A172 (cell line): ENCODE measurements around the gene KIAA1217. TPM values are rescaled to one million over a fixed set of nuclear protein-coding genes. Genes with fewer than 3 reads are reported as not detected.
A peak's percentile ranks its signal among the peaks of the same experiment; 100 is the strongest.

Source experiments
- DNase-seq: peaks from one replicate; pipeline ENCODE4 v3.0.0-alpha.2; 2015; ENCODE audit warnings: low spot score
- total RNA-seq: library from RNA; depleted of rRNA; stranded (reverse); fragments of >200 nt; shearing (Covaris generic); gene quantifications from 2 replicates; pipeline ENCODE4 v1.2.3, GENCODE V29; 2014

Gene KIAA1217
- total RNA-seq, 1 experiment from 2014 or later, result 4.7 TPM

GRCh38 chr10:24247841-24248240 lies 38.9 kb downstream of the KIAA1217 start:
- no peak for DNase-seq

GRCh38 chr10:24249829-24250415 lies 41.0 kb downstream of the KIAA1217 start:
- no peak for DNase-seq

- no peak for DNase-seq
These were observed 42.6 kb downstream of the KIAA1217 start for GRCh38 chr10:24251547-24251946.

GRCh38 chr10:24254180-24254579 lies 45.2 kb downstream of the KIAA1217 start:
- no peak for DNase-seq

GRCh38 chr10:24255115-24255880 lies 46.4 kb downstream of the KIAA1217 start:
- no peak for DNase-seq

- no peak for DNase-seq
These were observed 47.0 kb downstream of the KIAA1217 start for GRCh38 chr10:24255881-24256311.

GRCh38 chr10:24256619-24257107 lies 47.7 kb downstream of the KIAA1217 start:
- DNase-seq, result no peak

GRCh38 chr10:24257588-24257987 lies 48.6 kb downstream of the KIAA1217 start:
- no peak for DNase-seq

DNA sequence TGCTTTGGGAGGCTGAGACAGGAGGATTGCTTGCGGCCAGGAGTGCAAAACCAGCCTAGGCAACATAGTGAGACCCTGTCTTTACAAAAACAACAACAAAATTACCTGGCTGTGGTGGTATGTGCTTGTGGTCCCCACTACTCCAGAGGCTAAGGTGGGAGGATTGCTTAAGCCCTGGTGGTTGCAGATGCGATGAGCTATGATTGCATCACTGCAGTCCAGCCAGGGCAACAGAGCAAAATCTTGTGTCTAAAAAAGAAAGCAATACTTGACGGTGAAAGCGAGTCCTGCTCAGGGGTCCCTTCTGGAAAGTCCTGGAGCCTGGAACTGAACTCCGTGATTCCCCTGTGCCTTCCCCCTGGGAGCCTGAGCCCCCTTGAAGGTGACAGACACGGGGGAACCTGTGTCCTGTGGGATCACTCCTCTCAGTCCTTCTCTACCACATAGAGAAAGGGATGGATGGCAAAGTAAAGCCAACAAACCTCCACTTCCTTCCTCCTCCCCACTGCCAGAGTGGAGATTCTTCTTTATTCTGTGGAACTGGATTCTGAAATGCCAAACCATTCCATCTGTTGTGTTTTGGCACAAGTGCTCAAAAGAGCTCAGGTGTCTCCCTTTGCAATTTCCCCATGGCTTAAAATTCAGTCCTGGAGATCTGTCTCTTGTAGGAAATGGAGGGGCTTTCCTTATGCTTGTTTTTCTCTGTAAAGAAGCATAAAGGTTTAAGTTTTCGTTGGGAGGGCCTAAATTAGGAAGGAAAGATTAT lies 50.6 kb downstream of the KIAA1217 start:
- DNase-seq, result no peak

DNA sequence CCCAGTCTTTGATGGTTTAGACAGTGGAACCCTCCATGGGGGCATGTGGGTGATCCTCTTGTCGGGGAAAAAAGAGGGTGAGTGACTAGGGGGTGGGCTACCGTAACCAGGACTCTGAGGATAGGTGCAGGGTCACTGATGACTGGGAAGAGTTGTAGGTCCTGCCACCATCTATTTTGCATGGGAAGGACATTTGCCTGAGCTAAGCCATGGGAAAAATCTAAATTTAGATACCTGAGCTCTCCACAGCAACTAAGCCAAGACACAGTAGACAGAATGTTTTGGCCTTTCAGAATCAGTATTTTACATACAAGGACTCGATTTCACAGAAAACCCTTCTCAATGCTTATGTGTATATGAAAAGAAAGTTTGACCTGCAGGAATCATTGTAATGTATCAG lies 52.7 kb downstream of the KIAA1217 start:
- DNase-seq, result no peak

GRCh38 chr10:24262929-24263590 lies 54.1 kb downstream of the KIAA1217 start:
- DNase-seq, result no peak

GRCh38 chr10:24269476-24269875 lies 60.5 kb downstream of the KIAA1217 start:
- DNase-seq, result no peak

GRCh38 chr10:24272374-24272773 lies 63.4 kb downstream of the KIAA1217 start:
- DNase-seq, result peak; percentile 10

GRCh38 chr10:24277277-24277676 lies 68.3 kb downstream of the KIAA1217 start:
- no peak for DNase-seq

GRCh38 chr10:24277771-24278170 lies 68.8 kb downstream of the KIAA1217 start:
- no peak for DNase-seq

DNA sequence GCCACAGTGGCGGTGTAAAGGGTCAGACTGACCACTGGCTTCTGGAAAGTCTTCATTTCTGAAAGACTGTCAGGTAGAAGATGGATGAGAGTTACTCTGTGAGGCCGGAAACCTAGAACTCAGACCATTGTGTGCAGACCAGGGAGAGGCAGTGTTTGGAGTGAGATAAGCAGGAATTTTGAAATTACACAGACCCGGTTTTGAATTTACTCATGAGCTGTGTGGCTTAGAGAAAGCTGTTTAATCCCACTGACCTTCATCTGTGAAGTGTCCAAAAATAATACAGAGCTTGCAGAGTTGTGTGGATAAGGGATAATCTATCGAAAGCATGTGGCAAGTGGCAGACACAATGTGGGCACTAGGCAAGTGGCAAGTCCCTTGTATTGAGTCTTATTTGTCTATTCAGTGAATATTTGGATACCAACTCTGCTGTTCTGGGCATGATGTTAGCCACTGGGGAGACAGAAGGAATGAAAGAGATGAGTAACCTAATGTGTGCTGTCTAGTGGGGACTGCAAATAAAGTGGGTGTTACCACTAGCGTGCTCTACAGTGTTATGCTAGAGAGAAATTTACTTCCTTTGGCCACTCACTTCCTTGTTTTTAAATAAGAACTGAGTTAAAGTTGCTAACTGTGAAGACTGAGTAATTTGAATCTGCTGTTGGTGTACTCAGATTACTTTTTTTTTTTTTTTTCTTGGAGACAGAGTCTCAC lies 69.4 kb downstream of the KIAA1217 start:
- no peak for DNase-seq

DNA sequence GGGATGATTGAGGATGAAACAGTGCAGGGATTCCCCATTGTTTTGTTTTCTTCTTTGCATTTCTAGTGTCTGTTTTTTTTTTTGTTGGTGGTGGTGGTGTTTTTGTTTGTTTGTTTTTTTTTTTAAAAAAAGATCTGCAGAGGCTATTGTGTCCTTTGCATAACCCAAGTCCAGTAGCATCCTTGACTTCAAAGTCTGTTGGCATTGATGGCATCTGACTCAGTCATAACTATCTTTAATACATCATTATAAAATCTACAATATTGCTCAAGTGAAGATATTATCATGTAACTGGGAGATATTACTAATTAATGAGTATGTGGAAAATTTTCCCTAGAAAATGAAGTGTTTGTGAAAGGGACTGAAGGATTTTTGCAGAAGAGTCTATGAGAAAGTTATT lies 70.2 kb downstream of the KIAA1217 start:
- no peak for DNase-seq

DNA sequence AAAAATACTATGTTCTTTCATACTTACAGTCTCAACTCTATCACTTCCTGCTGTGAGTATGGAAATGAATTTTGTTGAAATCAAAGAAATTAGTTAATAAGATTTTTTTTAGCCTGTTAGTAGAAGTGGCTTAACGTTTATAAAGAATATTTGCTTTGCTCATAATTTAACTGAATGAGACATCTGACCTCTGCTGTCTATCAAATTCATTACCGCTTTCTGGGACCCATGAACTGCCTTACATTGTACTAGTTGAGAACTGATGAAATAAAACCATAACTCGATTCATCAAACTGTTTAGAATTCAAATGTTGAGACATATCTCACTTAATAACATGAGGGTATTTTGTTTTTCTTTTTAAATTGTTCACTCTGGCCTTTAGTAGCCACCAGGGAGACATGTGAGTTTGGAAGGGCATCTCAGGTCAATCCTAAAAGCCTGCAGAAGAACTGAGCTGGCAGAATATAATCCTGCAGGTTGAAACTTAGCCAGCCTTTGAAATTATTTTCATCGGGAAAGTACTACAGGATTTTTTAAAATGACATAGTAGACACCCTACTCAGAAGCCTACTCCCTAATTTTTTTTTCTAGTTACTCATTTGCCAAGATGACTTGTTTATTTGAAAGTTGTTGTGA lies 78.7 kb downstream of the KIAA1217 start:
- DNase-seq, result no peak

GRCh38 chr10:24288581-24288980 lies 79.6 kb downstream of the KIAA1217 start:
- no peak for DNase-seq

DNA sequence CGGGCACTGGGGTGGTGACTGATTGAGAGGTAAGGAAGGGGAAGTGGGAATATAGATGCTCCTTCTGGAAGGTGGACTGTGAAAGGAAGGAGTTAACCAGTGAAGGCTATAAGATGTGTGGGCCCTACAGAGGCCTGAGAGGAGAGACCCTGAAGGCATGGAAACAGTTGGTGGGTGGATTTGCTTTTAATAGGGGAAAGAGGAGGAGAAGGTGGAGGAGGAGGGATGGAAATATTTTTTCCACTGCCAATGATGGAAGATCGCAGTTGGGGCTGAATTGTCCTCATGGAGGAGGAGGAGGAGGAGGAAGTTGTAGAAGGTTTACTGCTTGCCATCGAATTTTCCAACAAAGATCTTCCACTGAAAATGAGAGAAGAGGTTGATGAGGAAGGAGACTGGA lies 80.3 kb downstream of the KIAA1217 start:
- DNase-seq, result no peak
